ACC112 (cell line): ENCODE data around the gene NECTIN1.
A peak's percentile ranks its signal among the peaks of the same experiment; 100 is the strongest.
"Not testable (repeated sequence)": the region's sequence is repeated elsewhere in the genome, so short reads cannot be mapped to it uniquely, and the experiment has no call there.

Source experiments
- H2AFZ ChIP-seq: fragments of 200-600 bp; sonication (generic); one replicate; pipeline ENCODE4 v1.6.0; 2017; ENCODE audit warnings: antibody characterized with exemption, low read length; ENCODE audit not compliant: unreplicated experiment
- H3K27ac ChIP-seq: fragments of 200-600 bp; sonication (generic); 2 replicates; pipeline ENCODE4 v1.5.1; 2014; ENCODE audit warnings: low read depth, mild to moderate bottlenecking, antibody characterized with exemption, low read length, moderate library complexity
- H3K27me3 ChIP-seq: fragments of 200-600 bp; sonication (generic); 2 replicates; pipeline ENCODE4 v1.6.1; 2014; ENCODE audit warnings: mild to moderate bottlenecking, antibody characterized with exemption, low read length, moderate library complexity, mixed read lengths; ENCODE audit not compliant: insufficient read depth
- H3K36me3 ChIP-seq: fragments of 200-600 bp; sonication (generic); 2 replicates; pipeline ENCODE4 v1.6.1; 2016; ENCODE audit warnings: mild to moderate bottlenecking, antibody characterized with exemption, low read length, moderate library complexity, mixed read lengths; ENCODE audit not compliant: insufficient read depth
- H3K4me1 ChIP-seq: fragments of 200-600 bp; sonication (generic); one replicate; pipeline ENCODE4 v1.6.1; 2016; ENCODE audit warnings: low read length, mixed read lengths; ENCODE audit not compliant: insufficient read depth, unreplicated experiment, control insufficient read depth
- H3K4me3 ChIP-seq: fragments of 200-600 bp; sonication (generic); 2 replicates; pipeline ENCODE4 v1.5.1; 2014; ENCODE audit warnings: mild to moderate bottlenecking, low read depth, low read length
- H3K79me2 ChIP-seq: fragments of 200-600 bp; sonication (generic); one replicate; pipeline ENCODE4 v1.6.0; 2016; ENCODE audit warnings: low read length; ENCODE audit not compliant: control insufficient read depth, unreplicated experiment, insufficient read depth

Gene NECTIN1

GRCh38 chr11:119599864-119600541 lies 129.0 kb downstream of the NECTIN1 start:
- H3K4me3 ChIP-seq = no peak overlapping the region
- H3K27me3 ChIP-seq = no peaks in the 10 kb centered on the region
- peaks cover 30% of the 10 kb centered on the region for H3K4me1 ChIP-seq
- no peak overlapping the region for H3K27ac ChIP-seq
- no peaks in the 10 kb centered on the region for H3K36me3 ChIP-seq
- no peak overlapping the region for H2AFZ ChIP-seq
- no peaks in the 10 kb centered on the region for H3K79me2 ChIP-seq

GRCh38 chr11:119595941-119596340 lies 133.1 kb downstream of the NECTIN1 start:
- H3K79me2 ChIP-seq, H3K36me3 ChIP-seq, H2AFZ ChIP-seq, H3K4me3 ChIP-seq, H3K27ac ChIP-seq, H3K27me3 ChIP-seq: not testable (repeated sequence)
- peaks cover 42% of the 10 kb centered on the region for H3K4me1 ChIP-seq

- Histone ChIP-seq H3K27ac (peak overlapping the region; percentile 60), H3K4me1 (peaks cover 47% of the 10 kb centered on the region), H3K79me2 (no peaks in the 10 kb centered on the region), H2AFZ (peak overlapping the region; percentile 18), H3K36me3 (no peaks in the 10 kb centered on the region), H3K4me3 (no peak overlapping the region; the same call in 1 of the 2 replicates), H3K27me3 (no peaks in the 10 kb centered on the region)
These were observed 134.3 kb downstream of the NECTIN1 start for GRCh38 chr11:119594639-119595249.

GRCh38 chr11:119593346-119593745 lies 135.7 kb downstream of the NECTIN1 start:
- no peak overlapping the region for H3K4me3 ChIP-seq
- H2AFZ ChIP-seq = no peak overlapping the region
- no peak overlapping the region for H3K27ac ChIP-seq
- no peaks in the 10 kb centered on the region for H3K79me2 ChIP-seq
- no peaks in the 10 kb centered on the region for H3K27me3 ChIP-seq
- H3K4me1 ChIP-seq = peaks cover 38% of the 10 kb centered on the region
- H3K36me3 ChIP-seq = no peaks in the 10 kb centered on the region

GRCh38 chr11:119592642-119593041 lies 136.4 kb downstream of the NECTIN1 start:
- H3K27me3 ChIP-seq = no peaks in the 10 kb centered on the region
- H3K79me2 ChIP-seq = no peaks in the 10 kb centered on the region
- no peak overlapping the region for H3K27ac ChIP-seq
- H3K4me1 ChIP-seq = peaks cover 32% of the 10 kb centered on the region
- no peak overlapping the region for H2AFZ ChIP-seq
- H3K36me3 ChIP-seq = no peaks in the 10 kb centered on the region
- no peak overlapping the region for H3K4me3 ChIP-seq

GRCh38 chr11:119591836-119592310 lies 137.1 kb downstream of the NECTIN1 start:
- no peaks in the 10 kb centered on the region for H3K36me3 ChIP-seq

GRCh38 chr11:119590651-119591351 lies 138.2 kb downstream of the NECTIN1 start:
- H3K27me3 ChIP-seq = no peaks in the 10 kb centered on the region
- H3K27ac ChIP-seq = no peak overlapping the region
- H3K36me3 ChIP-seq = no peaks in the 10 kb centered on the region
- no peak overlapping the region for H3K4me3 ChIP-seq
- peaks cover 29% of the 10 kb centered on the region for H3K4me1 ChIP-seq
- no peaks in the 10 kb centered on the region for H3K79me2 ChIP-seq
- no peak overlapping the region for H2AFZ ChIP-seq

More at GRCh38 chr11:119591836-119592310, 137.1 kb downstream of the NECTIN1 start:
- Histone ChIP-seq H3K79me2 (no peaks in the 10 kb centered on the region), H3K4me1 (peaks cover 32% of the 10 kb centered on the region), H2AFZ (no peak overlapping the region), H3K27me3 (no peaks in the 10 kb centered on the region), H3K27ac (no peak overlapping the region), H3K4me3 (no peak overlapping the region)

- no peaks in the 10 kb centered on the region for H3K79me2 ChIP-seq
- H2AFZ ChIP-seq = no peak overlapping the region
- no peaks in the 10 kb centered on the region for H3K27me3 ChIP-seq
- no peak overlapping the region for H3K27ac ChIP-seq
- H3K4me3 ChIP-seq = no peak overlapping the region
- peaks cover 12% of the 10 kb centered on the region for H3K4me1 ChIP-seq
- no peaks in the 10 kb centered on the region for H3K36me3 ChIP-seq
These were observed 140.0 kb downstream of the NECTIN1 start for GRCh38 chr11:119589001-119589400.
